Measurements from ENCODE around the gene TTC7B. TPM values are rescaled to one million over a fixed set of nuclear protein-coding genes. Genes with fewer than 3 reads are reported as not detected.
A peak's percentile ranks its signal among the peaks of the same experiment; 100 is the strongest.

TTC7B gene
- total and polyA plus RNA-seq, 4 donors: 23.1 to 85.0 (median 54.6) TPM

- 75% methylated on average over 18 of the region's 18 CpGs for WGBS (ENCODE audit: insufficient coverage)
- no peak overlapping the region for H3K4me3 ChIP-seq (ENCODE audit: low read depth, low read length)
- peak in 1 of 6 donors; percentile 43 for DNase-seq (ENCODE audit: low read depth in 4 of 6, low spot score in 6 of 6)
- H3K4me1 ChIP-seq (ENCODE audit: control insufficient read depth, insufficient read depth, low read length): peaks cover 38% of the 10 kb centered on the region
- H3K27me3 ChIP-seq (ENCODE audit: control insufficient read depth, insufficient read depth, low read length): no peaks in the 10 kb centered on the region
- peaks cover 59% of the 10 kb centered on the region for H3K36me3 ChIP-seq (ENCODE audit: control insufficient read depth, insufficient read depth, low read length)
- H3K9me3 ChIP-seq (ENCODE audit: control insufficient read depth, insufficient read depth, low read length): no peaks in the 10 kb centered on the region
- H3K27ac ChIP-seq (ENCODE audit: low read depth, low read length): no peak overlapping the region
Measured at GRCh38 chr14:90577661-90578282, 238.5 kb downstream of the TTC7B start.

DNA sequence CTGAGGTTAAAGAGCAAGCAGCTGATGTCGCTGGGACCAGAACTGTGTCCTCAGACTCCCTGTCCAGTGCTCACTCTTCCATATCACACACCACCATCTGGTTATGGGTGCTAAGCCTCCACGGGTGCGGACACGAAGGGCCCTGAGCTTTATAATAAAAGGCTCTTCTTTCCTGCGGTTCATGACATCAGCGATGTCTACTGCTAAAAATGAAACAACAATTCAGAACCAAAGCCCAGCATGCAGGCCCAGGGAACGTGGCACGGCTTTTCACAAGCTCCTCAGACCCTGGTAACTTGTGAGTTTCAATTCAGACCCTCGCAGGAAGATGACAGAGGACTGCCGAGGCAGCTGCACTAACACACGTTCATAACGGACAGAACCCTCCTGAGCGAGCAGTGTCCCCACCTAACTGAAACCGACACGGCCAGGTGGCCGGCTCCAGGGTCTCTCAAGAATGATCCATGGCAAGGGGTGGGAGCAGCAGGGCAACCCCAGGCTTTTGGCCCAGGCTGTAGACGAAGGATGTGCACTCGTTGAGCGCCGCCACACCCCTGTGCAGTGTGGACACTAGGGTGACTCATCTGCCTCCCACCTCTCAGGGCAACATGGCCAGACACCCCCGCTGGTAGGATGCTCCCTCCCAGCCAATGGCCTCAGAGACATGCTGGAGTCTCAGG is 239.1 kb downstream of the TTC7B start:
- Histone ChIP-seq H3K27ac (ENCODE audit: low read depth, low read length) (no peak overlapping the region), H3K4me3 (ENCODE audit: low read depth, low read length) (no peak overlapping the region)
- WGBS (ENCODE audit: insufficient coverage): 86% methylated on average over 18 of the region's 21 CpGs

DNA sequence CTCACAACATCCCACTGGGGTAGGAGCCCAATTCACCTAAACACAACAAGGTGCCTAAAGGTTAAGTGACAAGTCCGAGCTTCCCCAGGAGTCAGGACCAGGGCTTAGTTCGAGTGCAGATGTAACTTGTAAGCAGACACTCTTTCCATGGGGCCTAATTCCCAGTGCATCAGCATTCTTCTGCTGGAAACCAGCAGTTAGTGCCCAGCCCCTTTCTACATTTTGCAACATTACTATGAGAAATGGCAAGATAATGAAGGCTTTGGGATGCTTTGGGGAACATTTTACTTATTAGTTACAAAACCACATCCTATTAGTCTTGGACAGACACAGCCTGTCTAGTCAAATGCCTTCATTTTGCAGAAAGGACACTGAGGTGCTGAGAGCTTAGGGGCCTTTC is 239.6 kb downstream of the TTC7B start:
- no peak for DNase-seq (ENCODE audit: low read depth in 4 of 6, low spot score in 6 of 6)
- no peak overlapping the region for H3K27ac ChIP-seq (ENCODE audit: low read depth, low read length)
- no peak overlapping the region for H3K4me3 ChIP-seq (ENCODE audit: low read depth, low read length)
- H3K4me1 ChIP-seq (ENCODE audit: control insufficient read depth, insufficient read depth, low read length): peaks cover 38% of the 10 kb centered on the region
- 40% methylated on average over 2 of the region's 2 CpGs for WGBS (ENCODE audit: insufficient coverage)
- no peaks in the 10 kb centered on the region for H3K9me3 ChIP-seq (ENCODE audit: control insufficient read depth, insufficient read depth, low read length)
- H3K27me3 ChIP-seq (ENCODE audit: control insufficient read depth, insufficient read depth, low read length): no peaks in the 10 kb centered on the region
- peaks cover 59% of the 10 kb centered on the region for H3K36me3 ChIP-seq (ENCODE audit: control insufficient read depth, insufficient read depth, low read length)

More for the DNA sequence above, 239.1 kb downstream of the TTC7B start:
- peaks cover 61% of the 10 kb centered on the region for H3K36me3 ChIP-seq (ENCODE audit: control insufficient read depth, insufficient read depth, low read length)
- H3K4me1 ChIP-seq (ENCODE audit: control insufficient read depth, insufficient read depth, low read length): peaks cover 38% of the 10 kb centered on the region
- H3K27me3 ChIP-seq (ENCODE audit: control insufficient read depth, insufficient read depth, low read length): no peaks in the 10 kb centered on the region
- DNase-seq (ENCODE audit: low read depth in 4 of 6, low spot score in 6 of 6): no peak
- H3K9me3 ChIP-seq (ENCODE audit: control insufficient read depth, insufficient read depth, low read length): no peaks in the 10 kb centered on the region

GRCh38 chr14:90575781-90576180 is 240.4 kb downstream of the TTC7B start:
- Histone ChIP-seq H3K27me3 (ENCODE audit: control insufficient read depth, insufficient read depth, low read length) (no peaks in the 10 kb centered on the region), H3K27ac (ENCODE audit: low read depth, low read length) (no peak overlapping the region), H3K4me1 (ENCODE audit: control insufficient read depth, insufficient read depth, low read length) (peaks cover 35% of the 10 kb centered on the region), H3K36me3 (ENCODE audit: control insufficient read depth, insufficient read depth, low read length) (peaks cover 55% of the 10 kb centered on the region), H3K4me3 (ENCODE audit: low read depth, low read length) (no peak overlapping the region), H3K9me3 (ENCODE audit: control insufficient read depth, insufficient read depth, low read length) (no peaks in the 10 kb centered on the region)
- no peak for DNase-seq (ENCODE audit: low read depth in 4 of 6, low spot score in 6 of 6)
- 77% methylated on average over 3 of the region's 7 CpGs for WGBS (ENCODE audit: insufficient coverage)

DNA sequence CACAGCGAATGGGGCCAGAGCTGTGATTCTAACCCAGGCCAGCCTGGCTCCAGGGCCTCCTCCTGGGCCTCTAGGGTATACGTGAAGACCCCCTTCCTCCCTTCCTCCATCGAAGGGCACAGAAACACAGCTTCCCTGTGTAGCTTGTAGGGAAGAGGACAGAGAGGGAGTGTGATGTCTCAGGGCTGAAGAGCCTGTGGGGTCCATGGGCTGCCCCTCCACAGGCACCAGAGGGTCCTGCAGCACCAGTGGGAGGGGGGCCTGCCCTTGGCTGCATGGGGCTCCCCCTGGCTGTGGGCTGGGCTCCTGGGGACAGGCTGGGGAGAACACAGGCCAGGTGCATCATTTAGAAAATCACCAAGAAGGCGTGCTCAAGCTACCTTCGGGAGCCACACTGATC is 240.9 kb downstream of the TTC7B start:
- WGBS (ENCODE audit: insufficient coverage): 97% methylated on average over 3 of the region's 5 CpGs
- Histone ChIP-seq H3K36me3 (ENCODE audit: control insufficient read depth, insufficient read depth, low read length) (peaks cover 55% of the 10 kb centered on the region), H3K9me3 (ENCODE audit: control insufficient read depth, insufficient read depth, low read length) (no peaks in the 10 kb centered on the region), H3K4me1 (ENCODE audit: control insufficient read depth, insufficient read depth, low read length) (peaks cover 31% of the 10 kb centered on the region), H3K27me3 (ENCODE audit: control insufficient read depth, insufficient read depth, low read length) (no peaks in the 10 kb centered on the region), H3K4me3 (ENCODE audit: low read depth, low read length) (no peak overlapping the region), H3K27ac (ENCODE audit: low read depth, low read length) (no peak overlapping the region)
- no peak for DNase-seq (ENCODE audit: low read depth in 4 of 6, low spot score in 6 of 6)

GRCh38 chr14:90574188-90575131 is 241.8 kb downstream of the TTC7B start:
- peaks cover 36% of the 10 kb centered on the region for H3K4me1 ChIP-seq (ENCODE audit: control insufficient read depth, insufficient read depth, low read length)
- peaks cover 54% of the 10 kb centered on the region for H3K36me3 ChIP-seq (ENCODE audit: control insufficient read depth, insufficient read depth, low read length)
- H3K27me3 ChIP-seq (ENCODE audit: control insufficient read depth, insufficient read depth, low read length): no peaks in the 10 kb centered on the region
- no peak overlapping the region for H3K27ac ChIP-seq (ENCODE audit: low read depth, low read length)
- peak in 1 of 6 donors; percentile 43 for DNase-seq (ENCODE audit: low read depth in 4 of 6, low spot score in 6 of 6)
- H3K9me3 ChIP-seq (ENCODE audit: control insufficient read depth, insufficient read depth, low read length): no peaks in the 10 kb centered on the region
- no peak overlapping the region for H3K4me3 ChIP-seq (ENCODE audit: low read depth, low read length)
- WGBS (ENCODE audit: insufficient coverage): 50% methylated on average over 11 of the region's 13 CpGs

GRCh38 chr14:90573385-90574105 is 242.7 kb downstream of the TTC7B start:
- H3K9me3 ChIP-seq (ENCODE audit: control insufficient read depth, insufficient read depth, low read length): no peaks in the 10 kb centered on the region
- H3K27me3 ChIP-seq (ENCODE audit: control insufficient read depth, insufficient read depth, low read length): no peaks in the 10 kb centered on the region
- 94% methylated on average over 29 of the region's 29 CpGs for WGBS (ENCODE audit: insufficient coverage)
- no peak for DNase-seq (ENCODE audit: low read depth in 4 of 6, low spot score in 6 of 6)
- peaks cover 51% of the 10 kb centered on the region for H3K36me3 ChIP-seq (ENCODE audit: control insufficient read depth, insufficient read depth, low read length)
- peaks cover 39% of the 10 kb centered on the region for H3K4me1 ChIP-seq (ENCODE audit: control insufficient read depth, insufficient read depth, low read length)
- no peak overlapping the region for H3K27ac ChIP-seq (ENCODE audit: low read depth, low read length)
- no peak overlapping the region for H3K4me3 ChIP-seq (ENCODE audit: low read depth, low read length)

- no peak for DNase-seq (ENCODE audit: low read depth in 4 of 6, low spot score in 6 of 6)
- Histone ChIP-seq H3K4me3 (ENCODE audit: low read depth, low read length) (no peak overlapping the region), H3K4me1 (ENCODE audit: control insufficient read depth, insufficient read depth, low read length) (peaks cover 38% of the 10 kb centered on the region), H3K27ac (ENCODE audit: low read depth, low read length) (no peak overlapping the region), H3K27me3 (ENCODE audit: control insufficient read depth, insufficient read depth, low read length) (no peaks in the 10 kb centered on the region), H3K9me3 (ENCODE audit: control insufficient read depth, insufficient read depth, low read length) (no peaks in the 10 kb centered on the region), H3K36me3 (ENCODE audit: control insufficient read depth, insufficient read depth, low read length) (peaks cover 42% of the 10 kb centered on the region)
- WGBS (ENCODE audit: insufficient coverage): 96% methylated on average over 9 of the region's 11 CpGs
Measured at GRCh38 chr14:90572441-90573150, 243.6 kb downstream of the TTC7B start.
